ENCODE data around the gene DENR.
"Not testable (repeated sequence)": the region's sequence is repeated elsewhere in the genome, so short reads cannot be mapped to it uniquely, and the experiment has no call there.

Gene DENR

DNA sequence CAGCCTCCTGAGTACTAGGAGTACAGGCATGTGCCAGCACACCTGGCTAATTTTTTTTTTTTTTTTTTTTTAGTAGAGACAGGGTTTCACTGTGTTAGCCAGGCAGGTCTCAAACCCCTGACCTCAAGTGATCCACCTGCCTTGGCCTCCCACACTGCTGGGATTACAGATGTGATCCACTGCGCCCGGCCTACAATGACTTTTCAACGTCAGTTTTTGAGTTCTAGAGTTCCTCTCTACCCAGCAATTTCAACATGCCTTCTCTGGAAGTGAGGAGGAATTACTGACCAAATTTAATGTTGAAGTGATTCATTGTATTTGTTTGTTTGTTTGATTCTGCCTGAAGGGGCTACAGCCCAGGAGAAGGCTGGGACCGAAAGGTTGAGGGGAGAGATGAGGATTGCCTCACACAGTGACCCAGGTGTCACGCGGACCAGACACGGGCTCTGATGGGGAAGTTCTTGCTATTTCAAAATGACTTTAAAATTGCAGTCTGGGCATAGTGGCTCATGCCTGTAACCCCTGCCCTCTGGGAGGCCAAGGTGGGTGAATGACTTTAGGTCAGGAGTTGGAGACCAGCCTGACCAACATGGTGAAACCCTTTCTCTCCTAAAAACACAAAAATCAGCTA, 8.6 kb upstream of the DENR start:
- FAIRE-seq, result no peak

DNA sequence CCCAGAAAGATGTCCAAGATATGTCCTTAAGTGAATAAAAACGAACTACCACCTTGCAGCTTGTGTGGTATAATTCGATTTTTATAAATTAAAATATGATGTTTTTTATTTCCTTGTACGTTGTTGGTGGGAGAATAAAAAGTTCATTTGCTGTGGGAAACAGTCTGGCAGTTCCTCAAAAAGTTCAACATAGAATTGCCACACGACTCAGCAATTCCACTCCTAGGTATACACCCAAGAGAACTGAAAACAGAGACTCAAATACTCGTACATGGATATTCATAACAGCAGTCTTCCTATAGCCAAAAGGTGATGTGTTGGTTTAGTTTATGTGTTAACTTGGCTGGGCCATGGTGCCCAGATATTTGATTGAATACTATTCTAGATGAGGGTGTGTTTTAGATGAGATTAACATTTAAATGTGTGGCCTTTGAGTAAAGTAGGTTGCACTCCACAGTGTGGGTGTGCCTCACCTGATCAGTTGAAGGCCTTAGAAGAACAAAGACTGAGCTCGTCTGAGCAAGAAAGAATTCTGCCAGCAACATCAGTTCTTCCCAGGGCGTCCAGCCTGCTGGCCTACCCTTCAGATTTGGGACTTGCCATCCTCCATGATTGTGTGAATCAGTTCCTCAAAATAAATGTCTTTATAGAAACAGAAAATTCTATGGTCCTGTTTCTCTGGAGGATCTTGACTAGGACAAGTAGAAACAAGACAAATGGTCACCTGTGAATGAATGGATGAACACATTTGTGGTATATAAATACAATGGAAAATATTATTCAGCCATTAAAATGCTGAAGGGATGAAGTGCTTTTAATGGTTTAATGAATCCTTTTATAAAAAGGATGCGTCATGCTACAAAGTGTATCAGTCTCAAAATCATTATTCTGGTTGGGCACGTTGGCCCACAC, 5.1 kb upstream of the DENR start:
- FAIRE-seq, result no peak

DNA sequence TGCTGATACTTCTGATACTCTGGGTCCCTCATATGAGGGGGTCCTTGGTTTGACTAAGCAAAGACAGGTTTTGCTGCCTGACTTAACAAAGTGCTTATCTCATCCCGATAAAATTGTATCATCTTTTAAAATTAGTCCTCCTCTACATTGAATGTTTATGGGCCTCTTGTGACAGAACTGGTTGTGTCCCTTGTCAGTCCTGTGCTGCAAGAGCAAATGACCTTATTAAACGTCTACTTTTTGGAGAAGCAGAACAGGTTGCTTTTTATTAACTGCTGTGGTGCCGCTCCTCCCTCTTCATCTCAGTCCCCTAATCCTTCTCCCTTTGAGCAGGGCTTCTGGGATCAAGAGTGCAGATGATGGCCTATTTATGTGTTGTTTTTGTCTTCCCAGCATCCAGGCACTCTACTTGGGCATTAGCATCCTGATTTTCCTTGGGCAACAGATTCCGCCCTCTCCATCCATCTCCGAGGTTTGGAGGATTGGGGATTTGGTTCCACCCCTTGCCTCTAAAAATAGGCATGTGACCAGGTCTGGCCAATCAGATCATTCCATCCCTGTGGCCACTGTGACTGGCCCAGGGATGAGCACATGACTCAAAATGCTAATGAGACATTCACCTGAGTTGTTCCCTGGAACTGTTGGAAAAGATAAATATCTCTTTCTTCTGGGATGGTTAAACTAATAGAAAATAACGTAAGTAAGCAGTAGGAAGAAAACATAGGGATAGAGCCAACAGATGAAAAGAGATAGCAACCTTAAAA, 2.9 kb upstream of the DENR start:
- FAIRE-seq, result no peak

DNA sequence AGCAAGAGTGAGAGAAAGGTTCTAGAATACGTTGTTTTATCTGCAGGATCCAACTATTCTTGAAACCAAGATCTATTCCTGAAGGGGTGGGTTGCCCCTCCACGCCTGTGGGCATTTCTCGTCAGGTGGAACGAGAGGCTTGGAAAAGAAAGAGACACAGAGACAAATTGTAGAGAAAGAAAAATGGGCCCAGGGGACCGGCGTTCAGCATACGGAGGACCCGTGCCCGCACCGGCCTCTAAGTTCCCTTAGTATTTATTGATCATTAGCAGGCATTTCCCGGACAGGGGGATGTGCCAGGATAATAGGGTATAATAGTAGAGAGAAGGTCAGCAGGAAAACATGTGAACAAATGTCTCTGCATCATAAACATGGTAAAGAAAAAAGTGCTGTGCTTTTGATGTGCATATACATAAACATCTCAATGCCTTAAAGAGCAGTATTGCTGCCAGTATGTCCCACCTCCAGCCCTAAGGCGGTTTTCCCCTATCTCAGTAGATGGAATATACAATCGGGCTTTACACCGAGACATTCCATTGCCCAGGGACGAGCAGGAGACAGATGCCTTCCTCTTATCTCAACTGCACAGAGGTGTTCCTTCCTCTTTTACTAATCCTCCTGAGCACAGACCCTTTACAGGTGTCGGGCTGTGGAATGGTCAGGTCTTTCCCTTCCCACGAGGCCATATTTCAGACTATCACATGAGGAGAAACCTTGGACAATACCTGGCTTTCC, 1.7 kb upstream of the DENR start:
- FAIRE-seq, result not testable (repeated sequence)

DNA sequence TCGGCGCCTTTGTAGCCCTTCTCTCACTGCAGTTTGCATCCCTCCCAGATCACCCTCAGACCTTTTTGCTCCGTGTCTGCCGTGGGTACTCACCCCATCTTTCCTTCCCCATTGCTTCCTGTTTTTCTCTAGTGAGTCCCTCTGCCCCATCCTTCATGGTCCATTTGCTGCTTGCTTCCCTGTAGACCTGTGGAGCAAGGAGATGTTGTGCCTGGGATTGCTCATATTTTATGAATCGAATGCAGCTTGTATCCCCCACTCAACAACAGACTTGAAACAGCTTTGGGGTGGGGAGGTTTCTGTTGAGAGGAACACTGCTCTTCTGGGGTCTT, 661 bp downstream of the DENR start:
- no peak for FAIRE-seq

DNA sequence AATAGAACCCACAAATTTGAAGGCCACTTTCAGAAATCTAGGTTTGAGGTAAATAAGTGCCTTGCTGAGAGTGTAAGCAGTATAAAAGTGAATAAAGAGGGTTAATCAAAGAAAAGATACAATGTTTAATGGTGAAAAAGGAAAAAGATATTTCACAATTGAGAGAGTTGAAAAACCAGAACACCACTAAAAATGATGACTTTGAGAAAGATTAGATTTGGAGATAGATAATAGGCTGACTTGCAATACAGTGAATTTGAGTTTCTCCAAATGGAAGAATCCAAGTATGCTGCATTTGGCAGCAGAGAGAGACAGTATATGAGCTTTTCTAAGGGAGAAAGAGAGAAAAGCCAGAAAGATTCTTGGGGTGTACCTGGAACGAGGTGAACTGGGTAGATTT, 2.2 kb downstream of the DENR start:
- FAIRE-seq, result no peak

DNA sequence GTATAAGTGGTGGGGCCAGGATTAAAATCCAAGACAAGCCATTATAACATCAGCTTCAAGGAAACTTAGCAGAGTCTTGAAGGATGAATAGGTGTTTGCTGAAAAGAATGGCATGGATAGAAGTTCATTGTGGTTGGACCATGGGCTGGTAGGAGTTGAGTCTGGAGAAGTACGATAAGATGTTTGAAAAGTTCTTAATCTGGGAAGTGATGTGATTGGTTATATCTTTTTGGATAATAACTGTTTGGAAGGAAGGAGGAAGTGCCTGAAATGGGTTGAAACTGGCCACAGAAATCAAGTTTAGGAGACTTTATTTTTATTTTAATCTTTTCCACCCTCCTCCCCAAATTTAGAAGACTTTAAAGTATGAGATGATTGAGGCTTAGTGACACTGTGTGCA, 4.9 kb downstream of the DENR start:
- no peak for FAIRE-seq

DNA sequence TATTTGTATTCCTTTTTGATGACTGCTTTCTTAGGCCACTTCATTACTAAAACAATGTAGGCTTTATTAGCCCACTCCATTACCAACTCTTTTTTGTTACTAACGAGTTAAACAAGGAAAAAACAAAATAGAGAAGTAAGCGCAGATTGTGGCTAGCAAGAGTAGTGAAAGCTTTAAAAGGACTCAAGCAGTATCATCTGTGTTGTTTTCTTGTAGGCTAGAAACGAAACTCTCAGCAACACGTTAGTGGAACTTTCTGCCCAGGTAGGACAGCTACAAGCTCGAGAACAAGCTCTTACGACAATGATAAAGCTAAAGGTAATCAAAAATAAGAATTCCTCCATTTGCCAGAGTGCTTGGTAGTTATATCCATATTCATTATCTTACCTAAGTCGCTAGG, 32.9 kb downstream of the DENR start:
- FAIRE-seq, result no peak

DNA sequence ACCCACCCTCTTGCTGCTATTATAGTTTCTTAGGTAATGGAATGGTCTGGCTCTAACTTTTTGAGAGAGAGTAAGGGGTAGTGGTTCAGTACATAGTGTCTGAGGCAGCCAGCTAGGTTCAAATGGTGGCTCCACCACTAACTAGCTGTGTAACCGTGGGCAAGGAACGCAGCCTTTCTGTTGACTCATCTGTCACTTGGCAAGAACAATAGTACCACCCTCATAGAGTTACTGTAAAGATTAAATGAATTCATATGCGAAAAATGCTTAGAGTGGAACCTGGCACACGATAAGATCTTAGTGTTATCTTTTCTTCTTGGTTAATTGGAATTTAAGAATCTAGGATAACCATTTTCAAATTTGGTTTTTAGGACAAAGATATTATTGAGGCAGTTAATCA, 35.8 kb downstream of the DENR start:
- no peak for FAIRE-seq

DNA sequence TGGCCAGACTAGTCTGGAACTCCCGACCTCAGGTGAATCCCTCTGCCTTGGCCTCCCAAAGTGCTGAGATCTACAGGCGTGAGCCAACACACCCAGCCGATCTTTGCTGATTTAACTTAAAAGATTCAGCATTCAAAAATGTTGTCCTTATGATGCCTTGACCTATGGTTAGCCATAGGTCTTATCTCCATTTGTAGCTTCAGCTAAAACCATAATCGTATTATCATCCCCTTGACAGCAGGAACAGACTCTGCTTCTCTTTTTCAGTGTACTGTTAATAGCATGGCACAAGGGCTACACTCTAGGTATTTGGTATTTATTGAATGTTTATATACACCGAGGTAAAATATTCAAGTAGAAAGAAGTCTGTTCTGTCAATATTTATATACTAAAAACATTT, 37.0 kb downstream of the DENR start:
- FAIRE-seq, result no peak

DNA sequence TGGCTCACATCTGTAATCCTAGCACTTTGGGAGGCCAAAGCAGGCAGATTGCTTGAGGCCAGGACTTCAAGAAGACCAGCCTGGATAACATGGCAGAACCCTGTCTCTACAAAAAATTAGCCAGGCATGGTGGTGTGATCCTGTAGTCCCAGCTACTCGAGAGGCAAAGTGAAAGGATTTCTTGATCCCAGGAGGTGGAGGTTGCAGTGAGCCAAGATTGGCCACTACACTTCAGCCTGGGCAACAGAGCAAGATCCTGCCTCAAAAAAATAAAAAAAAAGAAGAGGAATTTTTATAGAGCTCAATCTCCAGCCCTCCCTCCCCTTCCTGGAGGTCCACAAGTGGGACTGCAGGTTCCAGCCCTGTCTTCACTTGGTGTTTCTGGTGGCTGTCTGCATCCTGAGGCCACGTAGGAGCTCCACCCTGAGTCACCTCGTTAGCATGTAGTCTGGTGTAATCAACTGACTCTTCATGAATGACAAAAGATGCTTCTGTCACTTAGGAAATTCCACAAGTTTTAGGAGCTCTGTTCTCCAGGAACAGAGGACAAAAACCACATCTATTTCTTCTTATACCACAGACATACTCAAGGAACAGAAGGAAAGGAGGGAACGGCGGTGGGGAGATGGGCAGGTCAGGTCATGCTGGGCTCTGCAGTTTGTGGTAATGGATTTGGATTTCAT, 37.9 kb downstream of the DENR start:
- no peak for FAIRE-seq

DNA sequence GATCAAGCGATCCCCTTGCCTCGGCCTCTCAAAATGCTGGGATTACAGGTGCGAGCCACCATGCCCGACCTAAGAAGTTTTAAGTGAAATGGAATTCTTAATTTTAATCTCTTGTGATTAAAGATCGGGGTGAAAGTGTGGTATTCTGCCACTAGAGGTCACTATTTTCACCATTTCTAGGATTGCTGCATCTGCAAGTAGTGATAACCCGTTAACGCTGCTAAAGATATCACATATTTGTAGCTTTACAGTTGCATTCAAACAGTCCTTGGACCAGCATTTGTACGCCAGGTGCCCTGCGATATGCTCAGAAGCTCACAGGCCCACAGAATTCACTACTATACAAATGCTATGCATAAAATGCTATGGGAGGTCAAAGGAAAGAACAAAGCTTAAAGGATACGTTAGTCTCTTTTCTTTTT, 41.1 kb downstream of the DENR start:
- FAIRE-seq, result no peak

DNA sequence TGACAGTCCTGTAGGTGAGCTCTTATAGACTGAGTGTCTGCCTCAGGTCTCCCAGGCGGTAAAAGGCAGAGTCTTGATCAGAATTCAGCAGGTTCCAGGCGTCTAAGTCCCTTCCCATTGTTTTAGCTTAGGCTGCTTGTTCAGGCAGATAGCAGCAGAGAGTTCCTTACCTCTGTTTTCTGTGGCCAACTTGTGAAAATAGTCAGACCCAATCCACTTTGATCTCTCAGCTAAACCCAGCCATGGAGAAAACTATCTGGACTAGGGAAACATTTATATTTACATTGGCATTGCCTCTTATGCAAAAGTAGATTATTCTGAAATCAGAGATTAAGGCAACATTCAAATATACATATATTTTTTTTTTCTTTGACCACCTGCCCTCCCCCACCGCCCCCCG, 43.2 kb downstream of the DENR start:
- FAIRE-seq, result no peak

DNA sequence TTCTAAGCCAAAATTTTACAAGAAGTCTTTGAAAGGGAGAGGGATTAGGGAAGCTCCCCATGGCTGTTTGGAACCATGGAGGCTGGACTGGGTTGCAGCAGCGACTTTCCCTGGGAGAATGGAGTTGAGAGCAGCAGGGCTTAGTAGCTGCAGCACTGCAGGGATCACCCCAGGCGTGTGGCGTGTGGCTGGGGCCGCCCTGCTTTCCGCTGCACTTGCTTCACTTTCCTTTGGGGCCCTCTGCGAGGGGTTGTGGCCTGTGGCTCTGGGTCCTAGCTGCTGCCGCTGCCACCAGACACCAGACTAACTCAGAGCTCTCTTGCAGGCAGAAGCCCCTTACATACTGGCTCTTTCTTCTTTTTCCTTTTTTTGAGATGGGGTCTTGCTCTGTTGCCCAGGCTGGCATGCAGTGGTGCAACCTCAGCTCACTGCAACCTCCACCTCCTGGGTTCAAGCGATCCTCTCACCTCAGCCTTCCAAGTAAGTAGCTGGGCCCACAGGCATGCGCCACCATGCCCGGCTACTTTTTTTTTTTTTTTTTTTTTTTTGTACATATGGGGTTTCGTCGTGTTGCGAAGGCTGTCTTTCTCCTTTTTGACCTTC, 47.1 kb downstream of the DENR start:
- no peak for FAIRE-seq

DNA sequence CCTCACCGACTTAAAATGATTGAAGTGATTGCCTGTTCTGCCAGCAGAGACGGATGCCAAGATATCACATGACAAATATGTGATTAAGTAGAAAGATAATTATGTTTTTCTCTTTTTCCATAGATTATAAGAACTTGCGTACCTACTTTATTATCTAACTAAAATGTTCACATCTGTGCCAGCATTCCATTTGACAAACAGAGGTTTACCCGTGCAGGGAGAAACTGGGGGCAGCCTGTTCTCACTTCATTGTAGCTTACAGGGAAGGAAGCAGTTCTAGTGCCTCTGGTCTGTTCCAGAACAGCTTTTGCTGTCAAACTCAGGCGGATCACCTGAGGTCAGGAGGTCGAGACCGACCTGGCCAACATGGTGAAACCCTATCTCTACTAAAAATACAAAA, 51.3 kb downstream of the DENR start:
- no peak for FAIRE-seq

DNA sequence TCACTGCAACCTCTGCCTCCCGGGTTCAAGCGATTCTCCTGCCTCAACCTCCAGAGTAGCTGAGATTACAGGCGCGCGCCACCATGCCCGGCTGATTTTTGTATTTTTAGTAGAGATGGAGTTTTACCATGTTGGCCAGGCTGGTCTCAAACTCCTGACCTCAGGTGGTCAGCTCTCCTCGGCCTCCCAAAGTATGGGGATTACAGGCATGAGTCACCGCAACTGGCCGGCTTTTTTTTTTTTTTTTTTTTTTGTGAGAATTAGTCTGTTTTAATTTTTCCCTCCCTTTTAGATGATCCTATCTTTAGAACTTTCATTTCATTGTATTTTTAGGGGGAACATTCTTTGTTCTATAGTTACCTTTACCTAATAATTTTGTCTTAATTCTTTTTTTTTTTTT, 52.3 kb downstream of the DENR start:
- not testable (repeated sequence) for FAIRE-seq

DNA sequence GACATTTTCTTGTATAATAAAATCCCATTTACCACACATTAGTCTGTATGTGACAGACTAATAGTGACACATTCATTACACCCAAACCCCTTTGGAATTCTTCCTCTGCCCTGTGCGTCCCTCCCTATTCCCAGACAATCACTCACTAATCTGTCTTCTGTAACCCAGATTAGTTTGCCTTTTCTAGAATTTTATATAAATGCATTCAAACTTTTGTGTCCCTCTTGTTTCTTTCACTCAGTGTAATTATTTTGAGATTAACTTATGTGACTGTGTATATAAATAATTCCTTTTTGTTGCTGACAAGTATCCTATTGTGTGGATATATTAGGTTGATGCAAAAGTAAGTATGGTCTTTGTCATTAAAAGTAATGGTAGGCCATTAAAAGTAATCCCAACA, 55.0 kb downstream of the DENR start:
- no peak for FAIRE-seq

DNA sequence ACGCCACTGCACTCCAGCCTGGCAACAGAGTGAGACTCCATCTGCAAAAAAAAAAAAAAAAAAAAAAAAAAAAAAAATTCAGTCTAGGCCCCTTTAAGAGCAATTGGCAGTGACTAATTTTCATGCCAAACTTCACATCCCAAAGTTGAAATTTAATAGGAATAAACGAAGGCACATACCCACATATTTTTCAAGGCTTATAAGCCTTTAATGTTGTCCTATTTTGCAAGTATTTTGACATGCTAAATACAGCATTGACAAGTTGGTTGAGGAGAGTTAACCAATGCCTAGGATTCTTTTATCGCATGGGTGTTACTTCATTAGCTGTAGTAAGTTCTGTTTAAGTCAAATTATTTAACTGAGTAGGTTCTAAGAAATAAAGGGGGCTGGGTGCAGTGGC, 59.2 kb downstream of the DENR start:
- no peak for FAIRE-seq

DNA sequence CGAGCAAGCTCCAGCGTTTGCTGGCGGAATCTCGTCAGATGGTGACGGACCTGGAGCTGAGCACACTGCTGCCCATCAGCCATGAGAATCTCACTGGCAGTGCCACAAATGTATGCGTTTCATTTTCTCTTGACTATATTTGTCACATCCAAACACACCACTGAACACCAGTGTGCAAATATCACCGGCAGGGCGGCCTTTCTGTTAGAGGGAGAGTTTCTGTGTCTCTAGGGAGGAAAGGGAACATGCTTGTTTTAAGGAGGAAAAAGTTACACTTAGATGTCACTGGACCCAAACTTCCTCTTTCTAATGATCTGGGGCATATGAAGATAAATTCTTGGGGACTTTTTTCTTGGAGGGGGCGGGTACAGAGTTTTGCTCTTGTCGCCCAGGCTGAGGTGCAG, 60.7 kb downstream of the DENR start:
- FAIRE-seq, result no peak

DNA sequence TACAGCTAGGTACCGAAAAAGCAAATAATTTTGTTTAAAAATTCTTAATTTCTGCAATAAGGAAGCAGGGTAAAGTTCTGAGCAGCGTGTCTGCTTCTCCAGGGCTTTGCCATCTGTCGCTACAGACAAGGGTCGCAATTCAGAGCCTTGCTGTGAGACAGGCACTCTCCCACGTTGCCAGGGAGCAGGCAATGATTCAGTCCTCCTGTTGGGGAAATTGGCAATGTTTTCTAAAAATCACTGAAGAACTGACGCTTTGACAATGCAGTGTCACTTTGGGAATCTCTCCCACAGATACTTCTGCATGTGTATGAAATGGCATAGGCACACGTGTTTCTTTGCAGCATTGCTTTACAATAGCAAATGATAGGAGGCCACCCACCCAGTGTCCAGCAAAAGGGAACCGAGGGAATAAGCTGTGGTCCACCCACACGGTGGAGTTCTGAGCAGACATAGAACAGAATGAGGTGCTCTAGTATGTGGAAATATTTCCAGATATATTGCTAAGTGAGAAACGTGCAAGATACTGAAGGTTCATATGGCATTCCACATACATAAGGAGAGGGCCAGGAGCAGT, 66.7 kb downstream of the DENR start:
- FAIRE-seq, result no peak

DNA sequence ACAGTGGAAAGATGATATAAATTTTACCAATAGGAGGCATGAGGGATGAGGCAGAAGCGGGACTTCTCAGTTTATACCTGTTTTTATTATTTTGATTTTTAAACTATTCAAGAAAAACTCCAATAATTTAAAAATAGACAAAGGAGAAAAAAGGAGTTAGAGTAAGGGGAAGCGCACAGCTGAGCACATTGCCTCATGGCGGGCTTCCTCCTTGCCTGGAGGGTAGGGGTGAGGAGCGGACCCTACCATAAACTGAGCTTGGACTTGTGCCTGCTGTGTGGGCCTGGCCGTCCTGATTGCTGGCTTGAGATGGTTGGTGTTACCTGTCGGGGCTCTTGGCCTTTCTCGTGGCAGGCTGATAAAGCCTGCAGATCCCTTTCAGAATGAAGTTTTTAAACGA, 67.5 kb downstream of the DENR start:
- no peak for FAIRE-seq
